Breast epithelium (tissue), 3 donors: Measurements from ENCODE around the gene CNNM2.

Source experiments
- POLR2A ChIP-seq: fragments of 450-650 bp; IDR thresholded peaks from one replicate; pipeline ENCODE4 v1.6.1; 2016; ENCODE audit warnings: antibody characterized with exemption, mild to moderate bottlenecking, moderate library complexity
- POLR2AphosphoS5 ChIP-seq, 3 donors: sonication (generic); formaldehyde crosslinking; IDR thresholded peaks; one replicate each; pipeline ENCODE4 v1.6.1; 2017; ENCODE audit warnings: antibody characterized with exemption in 3 of 3
- TF ChIP-seq, protein P1 (sequence below), 3 donors: fragments of 450-650 bp; IDR thresholded peaks; one replicate each; pipeline ENCODE4 v1.5.1; 2016 to 2017; ENCODE audit warnings: antibody characterized with exemption in 3 of 3, mild to moderate bottlenecking in 3 of 3, moderate library complexity in 3 of 3

DNA sequence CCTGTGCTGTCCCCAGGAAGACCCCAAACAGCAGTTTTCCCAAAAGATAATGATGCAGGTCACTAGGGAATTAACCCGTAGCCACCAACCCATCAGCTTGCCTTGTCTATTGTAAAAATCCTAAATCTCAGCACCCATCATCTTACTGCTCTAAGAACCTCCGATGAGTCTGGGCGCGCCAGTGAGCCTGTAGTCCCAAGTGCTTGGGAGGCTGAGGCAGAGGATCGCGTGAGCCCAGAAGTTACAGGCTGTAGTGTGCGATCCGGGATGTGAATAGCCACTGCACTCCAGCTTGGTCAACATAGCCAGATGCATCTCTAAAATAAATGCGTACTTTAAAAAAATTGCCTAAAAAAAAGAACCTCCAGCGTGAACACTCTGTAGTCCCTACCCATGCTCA is 47.9 kb upstream of the CNNM2 start:
- TF ChIP-seq, protein P1, sequence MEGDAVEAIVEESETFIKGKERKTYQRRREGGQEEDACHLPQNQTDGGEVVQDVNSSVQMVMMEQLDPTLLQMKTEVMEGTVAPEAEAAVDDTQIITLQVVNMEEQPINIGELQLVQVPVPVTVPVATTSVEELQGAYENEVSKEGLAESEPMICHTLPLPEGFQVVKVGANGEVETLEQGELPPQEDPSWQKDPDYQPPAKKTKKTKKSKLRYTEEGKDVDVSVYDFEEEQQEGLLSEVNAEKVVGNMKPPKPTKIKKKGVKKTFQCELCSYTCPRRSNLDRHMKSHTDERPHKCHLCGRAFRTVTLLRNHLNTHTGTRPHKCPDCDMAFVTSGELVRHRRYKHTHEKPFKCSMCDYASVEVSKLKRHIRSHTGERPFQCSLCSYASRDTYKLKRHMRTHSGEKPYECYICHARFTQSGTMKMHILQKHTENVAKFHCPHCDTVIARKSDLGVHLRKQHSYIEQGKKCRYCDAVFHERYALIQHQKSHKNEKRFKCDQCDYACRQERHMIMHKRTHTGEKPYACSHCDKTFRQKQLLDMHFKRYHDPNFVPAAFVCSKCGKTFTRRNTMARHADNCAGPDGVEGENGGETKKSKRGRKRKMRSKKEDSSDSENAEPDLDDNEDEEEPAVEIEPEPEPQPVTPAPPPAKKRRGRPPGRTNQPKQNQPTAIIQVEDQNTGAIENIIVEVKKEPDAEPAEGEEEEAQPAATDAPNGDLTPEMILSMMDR (IDR thresholded peaks at IDR 0.05): no peak
- TF ChIP-seq POLR2AphosphoS5 (IDR thresholded peaks at IDR 0.05) (no peak), POLR2A (no peak)
